Stimulated activated CD4-positive, alpha-beta T cell treated with anti-CD3 and anti-CD28 coated beads, TNF-alpha, amount 100 ng/mL, for 24 hours (primary cell): ENCODE results near the gene SMTN.
"Not testable (repeated sequence)": the region's sequence is repeated elsewhere in the genome, so short reads cannot be mapped to it uniquely, and the experiment has no call there.

Source experiments
- DNase-seq, 3 experiments: peaks; one replicate each; pipeline ENCODE4 v3.0.0-alpha.2; 2020; ENCODE audit warnings: low read depth in 3 of 3

Gene SMTN

GRCh38 chr22:31104869-31105268 is 23.8 kb downstream of the SMTN start:
- no peak for DNase-seq

GRCh38 chr22:31105282-31105929 is 24.3 kb downstream of the SMTN start:
- no peak for DNase-seq

GRCh38 chr22:31106001-31106571 is 25.0 kb downstream of the SMTN start:
- no peak for DNase-seq

GRCh38 chr22:31106731-31107177 is 25.6 kb downstream of the SMTN start:
- DNase-seq: no peak

DNA sequence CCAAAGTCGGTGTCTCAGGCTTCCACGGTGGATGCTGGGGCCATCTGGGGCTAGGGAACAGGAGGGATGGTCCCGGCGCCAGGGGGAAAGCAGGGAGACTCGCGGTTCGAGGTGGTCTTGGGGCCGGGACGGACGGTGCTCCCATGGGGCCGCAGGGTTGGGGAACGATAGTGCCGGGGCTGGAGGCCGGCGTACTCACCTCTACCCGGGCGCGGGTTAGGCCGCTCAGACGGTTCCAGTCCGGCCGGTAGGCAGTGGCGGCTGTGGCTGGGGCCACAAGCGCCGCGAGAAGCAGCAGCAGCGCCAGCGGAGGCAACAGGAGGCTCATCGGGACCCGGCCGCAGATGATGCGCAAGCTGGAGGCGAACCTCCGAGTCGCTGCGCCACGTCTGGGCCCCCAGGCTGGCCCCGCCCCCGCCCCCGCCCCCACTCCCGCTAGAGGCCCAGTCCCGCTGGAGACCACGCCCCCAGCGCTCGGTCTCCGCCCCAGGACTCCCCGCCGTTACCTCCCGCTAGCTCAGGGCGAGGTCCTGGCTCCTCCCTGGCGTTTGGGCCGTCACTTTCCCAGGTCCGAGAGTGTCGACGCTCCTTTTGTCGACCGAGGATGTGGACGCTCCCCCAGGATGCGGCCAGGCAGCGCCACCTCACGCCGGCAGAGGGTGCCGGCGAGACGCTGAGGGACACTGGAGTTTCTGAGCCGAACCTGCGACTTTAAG is 26.2 kb downstream of the SMTN start, which contains the start of gene SELENOM:
SELENOM (minus strand) TSS at position 391 of the 716 bp plus-strand sequence; CDS start at position 328, 63 bp downstream.
- DNase-seq: peak; percentile 71 to 89 (median 71)

- no peak for DNase-seq
Measured at GRCh38 chr22:31107894-31108218, 26.7 kb downstream of the SMTN start.

GRCh38 chr22:31112547-31113091 is 31.5 kb downstream of the SMTN start:
- not testable (repeated sequence) for DNase-seq

- no peak for DNase-seq
Measured at GRCh38 chr22:31118046-31118820, 37.1 kb downstream of the SMTN start.

DNA sequence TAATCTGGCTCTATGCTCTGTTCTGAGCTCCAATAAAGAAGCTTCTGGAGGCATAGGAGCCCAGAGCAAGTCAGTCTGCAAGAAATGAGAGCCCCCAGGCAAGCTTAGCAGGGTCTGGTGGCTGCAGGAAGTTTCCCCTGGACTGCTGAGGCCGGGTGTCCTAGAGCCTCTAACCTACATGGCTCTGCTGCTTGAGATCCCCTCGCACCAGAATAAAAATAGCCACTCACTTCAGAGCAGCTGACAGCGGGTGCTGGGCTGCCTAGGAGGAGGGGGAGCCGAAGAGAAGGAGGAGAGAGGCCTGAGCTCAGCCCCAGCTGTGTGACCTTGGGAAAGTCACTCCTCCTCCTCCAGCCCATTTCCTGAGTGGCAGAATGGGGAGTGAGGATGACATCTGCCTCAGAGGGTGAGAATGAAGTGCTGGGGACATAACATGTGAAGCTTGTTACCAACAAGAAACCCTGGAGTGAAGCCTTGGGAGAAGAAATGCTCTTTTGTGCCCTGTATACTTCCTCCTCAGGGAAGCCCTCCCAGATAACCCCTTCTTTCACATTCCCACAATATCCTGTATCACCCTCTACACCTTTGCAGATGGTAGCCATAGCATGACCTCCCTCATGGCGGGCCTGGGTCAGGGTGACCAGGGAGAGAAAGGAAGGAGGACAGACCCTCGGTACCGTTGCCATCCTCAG is 38.1 kb downstream of the SMTN start:
- no peak for DNase-seq

DNA sequence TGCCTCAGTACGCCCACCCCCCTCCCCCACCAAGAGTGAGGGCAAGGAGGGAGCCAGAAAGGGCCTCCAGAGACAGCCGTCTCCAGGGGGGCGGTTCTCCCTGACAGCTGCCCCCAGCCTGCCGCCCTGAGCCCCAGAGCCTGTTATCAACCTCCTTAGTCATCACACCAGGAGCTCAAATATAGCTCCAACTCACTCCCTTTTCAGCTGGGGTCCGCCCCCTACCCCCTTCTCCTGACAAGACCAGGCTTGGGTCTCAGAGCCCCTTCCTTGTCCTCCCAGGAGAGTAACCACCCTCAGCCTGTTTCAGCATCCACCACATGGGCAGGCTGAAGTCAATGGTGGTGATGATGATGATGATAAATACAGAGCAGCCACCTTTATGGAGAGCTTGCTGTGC is 39.1 kb downstream of the SMTN start:
- no peak for DNase-seq

DNA sequence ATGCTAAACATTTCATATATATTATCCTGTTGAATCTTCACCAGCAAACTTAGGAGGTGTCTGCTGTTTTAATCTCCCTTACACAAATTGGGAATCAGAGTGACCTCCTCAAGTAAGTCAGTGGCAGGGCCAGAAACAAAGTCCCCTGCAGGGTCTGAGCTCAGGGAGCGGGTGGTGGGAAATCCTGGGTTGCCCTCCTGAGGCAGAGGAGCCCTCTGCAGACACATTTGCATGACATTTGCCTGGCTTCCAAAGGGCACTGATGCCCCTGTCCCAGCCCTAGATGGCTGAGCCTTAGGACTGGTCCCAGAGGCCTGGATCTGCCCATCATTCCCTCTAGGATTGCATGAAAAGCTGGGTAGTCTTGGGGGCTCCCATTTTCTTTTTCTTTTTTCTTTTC is 39.5 kb downstream of the SMTN start:
- DNase-seq: no peak

GRCh38 chr22:31121403-31121802 is 40.3 kb downstream of the SMTN start:
- no peak for DNase-seq

DNA sequence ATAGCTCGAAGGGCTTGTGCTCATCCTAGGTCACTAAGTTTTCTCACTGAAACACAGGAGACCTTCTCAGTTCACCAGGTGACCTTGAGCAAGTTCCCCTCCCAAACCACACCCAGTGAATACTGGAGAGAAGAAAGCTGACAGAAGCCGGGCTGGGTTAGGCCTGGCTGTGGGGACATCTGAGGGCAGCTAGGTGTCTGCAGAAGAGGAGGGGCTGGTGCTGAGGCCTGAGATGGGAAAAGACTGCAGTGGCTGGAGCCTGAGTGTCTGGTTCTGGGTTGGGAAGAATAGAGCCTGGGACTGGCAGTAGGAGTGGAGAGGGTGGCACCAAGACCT is 41.0 kb downstream of the SMTN start:
- no peak for DNase-seq

DNA sequence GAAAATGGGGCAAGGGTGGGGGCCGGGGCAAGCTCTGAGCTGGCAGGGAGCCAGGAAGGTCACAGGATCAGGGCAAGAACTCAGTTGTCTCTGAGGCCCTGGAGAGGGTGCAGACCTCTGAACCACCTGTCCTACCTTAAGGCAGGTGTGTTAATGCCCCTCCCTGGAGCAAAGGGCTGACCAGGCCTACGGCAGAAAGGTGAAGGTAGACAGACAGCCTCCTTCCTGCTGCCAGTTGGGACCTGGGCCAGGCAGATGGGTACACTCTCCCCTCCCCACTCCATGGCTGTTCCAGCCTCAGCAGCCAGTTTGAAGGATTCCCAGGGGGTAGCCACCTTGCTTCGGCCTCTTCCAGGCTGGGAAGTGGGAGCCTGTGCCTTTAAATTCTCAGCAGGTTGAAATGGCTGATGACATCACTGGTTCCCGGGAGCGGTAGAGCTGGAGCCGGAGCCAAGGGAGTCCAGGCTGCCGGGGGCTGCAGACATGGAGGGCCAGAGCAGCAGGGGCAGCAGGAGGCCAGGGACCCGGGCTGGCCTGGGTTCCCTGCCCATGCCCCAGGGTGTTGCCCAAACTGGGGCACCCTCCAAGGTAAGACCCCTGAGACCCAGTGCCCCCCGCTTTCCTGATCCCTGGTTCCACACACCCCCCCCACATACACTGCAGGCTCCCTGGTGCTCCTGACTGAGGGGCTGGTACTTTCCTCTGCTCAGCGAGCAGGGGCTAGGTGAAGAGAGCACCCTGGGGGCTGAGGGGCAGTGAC is 41.6 kb downstream of the SMTN start, which contains the start of gene INPP5J:
INPP5J (plus strand) TSS at position 435 of the 760 bp plus-strand sequence; CDS start at position 484, 49 bp downstream.
- no peak for DNase-seq

GRCh38 chr22:31123292-31123602 is 42.1 kb downstream of the SMTN start:
- no peak for DNase-seq

DNA sequence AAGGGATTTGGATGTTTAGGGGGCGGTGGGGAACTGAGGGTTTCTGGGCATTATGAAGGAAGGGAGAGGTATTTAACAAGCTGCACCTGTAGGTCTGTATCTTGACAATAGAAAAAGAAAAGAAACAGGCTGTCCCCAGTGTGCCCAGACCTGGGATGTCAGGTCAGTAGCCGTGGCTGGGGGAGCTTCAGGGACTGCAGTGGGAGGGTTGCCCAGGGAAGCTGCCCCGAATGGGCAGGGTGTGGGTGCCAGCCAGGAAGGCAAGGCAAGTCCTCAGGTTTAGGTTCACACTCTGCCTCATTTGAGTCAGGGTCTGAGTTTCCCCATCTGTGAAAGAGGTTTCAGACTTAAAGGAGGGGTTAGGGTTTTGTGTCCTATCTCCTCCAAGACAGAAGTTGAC is 43.2 kb downstream of the SMTN start:
- DNase-seq: no peak

DNA sequence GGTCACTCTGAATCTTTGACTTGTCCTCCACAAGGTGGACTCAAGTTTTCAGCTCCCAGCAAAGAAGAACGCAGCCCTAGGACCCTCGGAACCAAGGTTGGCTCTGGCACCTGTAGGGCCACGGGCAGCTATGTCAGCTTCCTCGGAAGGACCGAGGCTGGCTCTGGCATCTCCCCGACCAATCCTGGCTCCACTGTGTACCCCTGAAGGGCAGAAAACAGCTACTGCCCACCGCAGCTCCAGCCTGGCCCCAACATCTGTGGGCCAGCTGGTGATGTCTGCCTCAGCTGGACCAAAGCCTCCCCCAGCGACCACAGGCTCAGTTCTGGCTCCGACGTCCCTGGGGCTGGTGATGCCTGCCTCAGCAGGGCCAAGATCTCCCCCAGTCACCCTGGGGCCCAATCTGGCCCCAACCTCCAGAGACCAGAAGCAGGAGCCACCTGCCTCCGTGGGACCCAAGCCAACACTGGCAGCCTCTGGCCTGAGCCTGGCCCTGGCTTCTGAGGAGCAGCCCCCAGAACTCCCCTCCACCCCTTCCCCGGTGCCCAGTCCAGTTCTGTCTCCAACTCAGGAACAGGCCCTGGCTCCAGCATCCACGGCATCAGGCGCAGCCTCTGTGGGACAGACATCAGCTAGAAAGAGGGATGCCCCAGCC is 43.8 kb downstream of the SMTN start:
- DNase-seq: no peak

DNA sequence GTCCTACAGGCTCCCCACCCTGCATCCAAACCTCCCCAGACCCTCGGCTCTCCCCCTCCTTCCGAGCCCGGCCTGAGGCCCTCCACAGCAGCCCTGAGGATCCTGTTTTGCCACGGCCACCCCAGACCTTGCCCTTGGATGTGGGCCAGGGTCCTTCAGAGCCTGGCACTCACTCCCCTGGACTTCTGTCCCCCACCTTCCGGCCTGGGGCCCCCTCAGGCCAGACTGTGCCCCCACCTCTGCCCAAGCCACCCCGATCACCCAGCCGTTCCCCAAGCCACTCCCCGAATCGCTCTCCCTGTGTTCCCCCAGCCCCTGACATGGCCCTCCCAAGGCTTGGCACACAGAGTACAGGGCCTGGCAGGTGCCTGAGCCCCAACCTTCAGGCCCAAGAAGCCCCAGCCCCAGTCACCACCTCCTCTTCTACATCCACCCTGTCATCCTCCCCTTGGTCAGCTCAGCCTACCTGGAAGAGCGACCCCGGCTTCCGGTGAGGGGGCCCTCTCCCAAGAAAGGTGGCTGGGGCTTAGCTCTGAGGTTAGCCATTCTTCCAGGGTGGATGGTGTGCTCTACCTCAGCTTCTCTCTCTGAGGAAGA is 44.5 kb downstream of the SMTN start:
- no peak for DNase-seq

GRCh38 chr22:31126128-31126868 is 45.2 kb downstream of the SMTN start:
- DNase-seq: no peak
